Subcutaneous adipose tissue (tissue), 4 donors: Measurements from ENCODE around the gene UBFD1. TPM values are rescaled to one million over a fixed set of nuclear protein-coding genes. Genes with fewer than 3 reads are reported as not detected.

Source experiments
- CTCF ChIP-seq: fragments of 450-650 bp; IDR thresholded peaks from one replicate; pipeline ENCODE4 v1.5.1; 2016; ENCODE audit warnings: low read depth, mild to moderate bottlenecking, control low read depth, antibody characterized with exemption, moderate library complexity
- total RNA-seq, 4 donors: library from RNA; depleted of rRNA; stranded (reverse); fragments of >200 nt; gene quantifications; one replicate each; pipeline ENCODE4 v1.1.0, GENCODE V29; 2016

The UBFD1 gene
- total RNA-seq, 4 donors from 2014 or later, result 33.1 to 95.1 (median 58.7) TPM

GRCh38 chr16:23584186-23585076 is 26.9 kb downstream of the UBFD1 start:
- TF ChIP-seq CTCF, result no peak

- no peak for TF ChIP-seq CTCF
These were observed 30.2 kb downstream of the UBFD1 start for GRCh38 chr16:23587726-23588125.

- TF ChIP-seq CTCF, result no peak
These were observed 32.7 kb downstream of the UBFD1 start for GRCh38 chr16:23590181-23590580.

GRCh38 chr16:23594186-23594585 is 36.7 kb downstream of the UBFD1 start:
- no peak for TF ChIP-seq CTCF

- TF ChIP-seq CTCF, result no peak
These were observed 37.9 kb downstream of the UBFD1 start for GRCh38 chr16:23595246-23595950.

- no peak for TF ChIP-seq CTCF
These were observed 38.6 kb downstream of the UBFD1 start, which contains the start of gene NDUFAB1 for GRCh38 chr16:23595951-23596720. NDUFAB1 (minus strand) TSS chr16:23596316; CDS start chr16:23596290, 26 bp downstream.
